ENCODE data around the gene KMO.

GRCh38 chr1:241542199-241542907 is 10.2 kb downstream of the KMO start:
- TF ChIP-seq CTCF (IDR thresholded peaks at IDR 0.05) (no peak), POLR2AphosphoS5 (IDR thresholded peaks at IDR 0.05) (no peak), POLR2A (IDR thresholded peaks at IDR 0.05) (no peak), EP300 (IDR thresholded peaks at IDR 0.05) (no peak)
